Measurements from ENCODE around the gene EIF5AL1.

EIF5AL1 gene

DNA sequence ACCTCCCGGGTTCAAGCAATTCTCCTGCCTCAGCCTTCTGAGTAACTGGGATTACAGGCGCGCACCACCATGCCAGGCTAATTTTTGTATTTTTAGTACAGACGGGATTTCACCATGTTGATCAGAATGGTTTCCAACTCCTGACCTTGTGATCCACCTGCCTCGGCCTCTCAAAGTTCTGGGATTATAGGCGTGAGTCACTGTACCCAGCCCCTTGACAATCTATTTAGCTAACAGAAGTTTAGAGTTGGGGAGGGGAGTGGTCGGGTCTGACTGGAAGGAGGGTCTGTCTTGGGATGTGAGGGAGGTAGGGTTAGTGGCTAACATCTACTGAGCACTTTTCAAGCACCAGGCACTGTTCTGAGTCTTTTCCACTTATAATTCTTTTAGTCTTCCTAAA, 39.9 kb upstream of the EIF5AL1 start:
- TF ChIP-seq, protein P1, sequence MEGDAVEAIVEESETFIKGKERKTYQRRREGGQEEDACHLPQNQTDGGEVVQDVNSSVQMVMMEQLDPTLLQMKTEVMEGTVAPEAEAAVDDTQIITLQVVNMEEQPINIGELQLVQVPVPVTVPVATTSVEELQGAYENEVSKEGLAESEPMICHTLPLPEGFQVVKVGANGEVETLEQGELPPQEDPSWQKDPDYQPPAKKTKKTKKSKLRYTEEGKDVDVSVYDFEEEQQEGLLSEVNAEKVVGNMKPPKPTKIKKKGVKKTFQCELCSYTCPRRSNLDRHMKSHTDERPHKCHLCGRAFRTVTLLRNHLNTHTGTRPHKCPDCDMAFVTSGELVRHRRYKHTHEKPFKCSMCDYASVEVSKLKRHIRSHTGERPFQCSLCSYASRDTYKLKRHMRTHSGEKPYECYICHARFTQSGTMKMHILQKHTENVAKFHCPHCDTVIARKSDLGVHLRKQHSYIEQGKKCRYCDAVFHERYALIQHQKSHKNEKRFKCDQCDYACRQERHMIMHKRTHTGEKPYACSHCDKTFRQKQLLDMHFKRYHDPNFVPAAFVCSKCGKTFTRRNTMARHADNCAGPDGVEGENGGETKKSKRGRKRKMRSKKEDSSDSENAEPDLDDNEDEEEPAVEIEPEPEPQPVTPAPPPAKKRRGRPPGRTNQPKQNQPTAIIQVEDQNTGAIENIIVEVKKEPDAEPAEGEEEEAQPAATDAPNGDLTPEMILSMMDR (IDR thresholded peaks at IDR 0.05), result no peak

- TF ChIP-seq, protein P1 (IDR thresholded peaks at IDR 0.05), result no peak
Observed at GRCh38 chr10:79472951-79473350, 39.4 kb upstream of the EIF5AL1 start.

DNA sequence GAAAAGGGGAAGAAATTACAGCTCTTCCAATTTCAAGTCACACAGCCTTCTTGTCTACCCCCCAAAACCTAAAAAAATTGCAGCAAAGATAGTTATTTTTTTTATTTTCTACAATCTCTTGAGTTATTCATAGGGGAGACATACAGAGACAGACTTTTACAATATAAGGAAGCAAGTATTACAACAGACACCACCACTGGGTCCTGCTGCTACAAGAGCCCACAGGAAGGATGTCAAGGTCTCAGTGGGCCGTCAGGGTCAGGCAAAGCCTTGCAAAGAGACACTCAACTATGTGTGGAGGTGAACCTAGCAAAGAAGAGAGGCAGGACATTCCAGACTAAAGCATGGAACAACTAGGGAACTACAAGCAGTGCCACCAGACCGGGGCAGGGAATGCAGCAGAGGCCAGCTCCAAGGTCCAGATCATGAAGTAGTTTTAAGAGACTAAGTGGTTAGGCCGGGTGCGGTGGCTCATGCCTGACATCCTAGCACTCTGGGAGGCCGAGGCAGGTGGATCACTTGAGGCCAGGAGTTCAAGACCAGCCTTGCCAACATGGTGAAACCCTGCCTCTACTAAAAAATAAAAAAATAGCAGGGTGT, 38.7 kb upstream of the EIF5AL1 start:
- TF ChIP-seq, protein P1 (IDR thresholded peaks at IDR 0.05), result no peak

GRCh38 chr10:79475119-79475653, 37.1 kb upstream of the EIF5AL1 start:
- TF ChIP-seq, protein P1 (IDR thresholded peaks at IDR 0.05), result no peak

- TF ChIP-seq, protein P1 (IDR thresholded peaks at IDR 0.05), result no peak
Observed at GRCh38 chr10:79475877-79476276, 36.5 kb upstream of the EIF5AL1 start.

DNA sequence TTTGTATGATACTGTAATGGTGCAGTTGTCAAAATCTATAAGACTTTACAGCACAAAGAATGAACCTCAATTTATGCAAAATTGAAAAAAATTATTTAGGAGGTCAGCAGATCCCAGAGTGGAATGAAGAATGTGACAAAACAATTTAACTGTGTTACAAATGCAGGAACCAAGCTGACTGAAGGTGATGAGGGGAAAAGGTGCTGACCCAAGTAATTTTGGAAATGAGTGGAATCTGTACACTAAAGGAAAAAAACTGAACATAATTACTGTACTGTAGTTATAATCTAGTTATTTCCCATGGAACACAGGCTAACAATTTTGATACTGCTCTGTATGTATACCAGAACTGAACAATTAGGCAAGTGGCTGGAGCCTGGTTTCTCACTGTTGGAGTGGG, 35.7 kb upstream of the EIF5AL1 start:
- TF ChIP-seq, protein P1 (IDR thresholded peaks at IDR 0.05), result no peak

DNA sequence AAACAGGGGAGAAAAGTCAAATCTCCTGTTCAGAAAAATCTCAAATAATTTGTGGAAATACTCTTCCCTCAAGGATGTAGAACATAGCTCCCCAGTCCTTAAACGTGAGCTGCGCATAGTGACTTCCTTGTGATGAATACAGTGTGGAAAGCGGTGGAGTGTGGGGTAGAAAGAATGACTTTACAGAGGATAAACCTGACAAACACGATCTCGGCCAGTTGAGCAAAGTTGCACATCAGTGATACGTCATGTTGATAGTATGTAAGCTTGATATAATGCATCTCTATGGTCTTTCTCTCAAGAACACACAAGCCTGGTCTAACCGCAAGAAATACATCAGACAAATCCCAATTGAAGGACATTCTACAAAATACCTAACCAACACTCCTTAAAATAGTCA, 34.9 kb upstream of the EIF5AL1 start:
- TF ChIP-seq, protein P1 (IDR thresholded peaks at IDR 0.05), result no peak

Data from LNCAP (cell line).